ENCODE measurements around the gene BRD1.

DNA sequence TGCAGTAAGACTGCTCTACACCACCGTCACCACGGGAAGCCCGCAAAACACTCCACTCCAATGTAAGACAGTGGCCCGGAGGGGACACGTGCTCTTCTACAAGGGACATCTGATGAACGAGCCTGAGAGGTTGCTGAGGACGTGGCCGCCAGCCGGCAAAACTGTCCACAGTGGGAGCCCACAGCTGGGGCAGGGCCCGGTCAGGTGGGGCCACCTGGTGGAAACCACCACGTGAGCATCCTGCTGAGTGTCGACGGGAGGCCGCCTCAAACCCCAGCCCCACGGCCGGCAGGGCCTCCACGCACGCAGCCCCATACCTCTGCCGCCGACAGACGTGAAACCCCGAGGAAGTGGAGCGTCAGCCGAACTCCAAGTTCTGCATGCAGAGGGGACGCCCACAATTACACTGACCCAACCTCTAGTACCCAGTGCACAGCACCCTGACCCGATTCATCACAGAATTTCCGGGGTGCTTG, 42.6 kb downstream of the BRD1 start:
- no peak for TF ChIP-seq CTCF (IDR thresholded peaks at IDR 0.05)
- TF ChIP-seq ZFX (IDR thresholded peaks at IDR 0.05; ENCODE audit: borderline replicate concordance) = no peak

All from 22Rv1 (cell line).